Astrocyte of the spinal cord (primary cell): ENCODE measurements around the gene GPX2.

Experiments used
- DNase-seq: peaks from one replicate; pipeline ENCODE4 v3.0.0; 2011; ENCODE audit warnings: low read depth, low spot score
- H3K4me3 ChIP-seq: 2 replicates; pipeline ENCODE4 v1.5.1; 2011; ENCODE audit warnings: low read depth, mild to moderate bottlenecking, low read length, moderate library complexity
- in situ Hi-C: cut with HindIII; loops from 2 replicates; pipeline ENCODE4 v1.10.0; 2017; ENCODE audit warnings: low sequenced_read_pairs
- TF ChIP-seq, protein P1 (sequence below): IDR thresholded peaks from 2 replicates; pipeline ENCODE4 v1.5.1; 2012; ENCODE audit warnings: low read depth, mild to moderate bottlenecking, low read length, inconsistent platforms

The GPX2 gene

DNA sequence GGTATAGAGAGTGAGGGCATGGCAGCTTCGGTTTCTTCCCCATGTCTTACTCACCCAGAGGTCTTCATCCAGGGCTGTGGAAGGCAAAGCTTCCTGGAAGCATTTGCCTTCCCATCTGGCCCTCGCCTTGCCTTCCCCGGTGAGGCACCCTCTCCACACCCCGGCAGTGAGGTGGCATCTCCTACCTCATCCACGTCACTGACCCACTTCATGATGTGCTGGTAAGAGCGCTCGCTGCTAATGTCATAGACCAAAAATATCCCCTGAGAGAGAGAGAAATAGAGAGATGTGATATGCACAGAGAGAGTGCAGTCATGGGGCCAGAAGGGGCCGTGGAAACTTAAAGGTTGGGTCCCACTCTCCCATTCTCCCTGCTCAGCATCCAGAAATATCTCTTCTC lies 8.3 kb upstream of the GPX2 start:
- DNase-seq, result no peak
- in situ Hi-C loops, result no loop called here

DNA sequence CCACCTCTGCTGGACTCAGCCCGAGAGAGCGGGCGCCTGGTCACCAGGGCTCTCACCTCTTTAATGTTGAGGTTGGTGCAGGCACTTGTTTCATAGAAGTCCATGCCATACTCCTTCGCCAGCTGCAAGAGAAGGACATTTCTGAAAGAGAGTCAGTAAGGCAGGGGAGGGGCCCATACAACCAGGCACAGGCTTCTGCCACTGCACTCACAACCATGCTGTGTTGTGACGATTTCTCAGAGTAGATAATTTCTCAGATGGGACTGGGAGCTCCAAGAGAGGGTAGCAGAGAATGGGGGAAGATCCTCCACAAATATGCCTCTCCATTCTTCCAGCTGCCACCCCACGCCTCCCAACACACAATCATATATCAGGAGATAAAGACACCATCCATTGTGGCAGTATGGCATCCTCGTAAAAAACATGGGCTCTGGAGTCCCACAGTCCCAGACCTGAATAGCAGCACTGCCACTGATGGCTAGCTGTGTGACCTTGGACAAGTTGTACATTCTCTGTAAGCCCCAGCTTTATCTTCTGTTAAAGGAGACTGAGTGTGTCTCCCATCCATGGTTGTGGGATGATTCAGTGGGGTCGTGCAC lies 6.2 kb upstream of the GPX2 start:
- H3K4me3 ChIP-seq, result no peak overlapping the region
- in situ Hi-C loops, result no loop called here
- DNase-seq, result no peak
- TF ChIP-seq, protein P1, sequence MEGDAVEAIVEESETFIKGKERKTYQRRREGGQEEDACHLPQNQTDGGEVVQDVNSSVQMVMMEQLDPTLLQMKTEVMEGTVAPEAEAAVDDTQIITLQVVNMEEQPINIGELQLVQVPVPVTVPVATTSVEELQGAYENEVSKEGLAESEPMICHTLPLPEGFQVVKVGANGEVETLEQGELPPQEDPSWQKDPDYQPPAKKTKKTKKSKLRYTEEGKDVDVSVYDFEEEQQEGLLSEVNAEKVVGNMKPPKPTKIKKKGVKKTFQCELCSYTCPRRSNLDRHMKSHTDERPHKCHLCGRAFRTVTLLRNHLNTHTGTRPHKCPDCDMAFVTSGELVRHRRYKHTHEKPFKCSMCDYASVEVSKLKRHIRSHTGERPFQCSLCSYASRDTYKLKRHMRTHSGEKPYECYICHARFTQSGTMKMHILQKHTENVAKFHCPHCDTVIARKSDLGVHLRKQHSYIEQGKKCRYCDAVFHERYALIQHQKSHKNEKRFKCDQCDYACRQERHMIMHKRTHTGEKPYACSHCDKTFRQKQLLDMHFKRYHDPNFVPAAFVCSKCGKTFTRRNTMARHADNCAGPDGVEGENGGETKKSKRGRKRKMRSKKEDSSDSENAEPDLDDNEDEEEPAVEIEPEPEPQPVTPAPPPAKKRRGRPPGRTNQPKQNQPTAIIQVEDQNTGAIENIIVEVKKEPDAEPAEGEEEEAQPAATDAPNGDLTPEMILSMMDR, result no peak

More for the DNA sequence above, 8.3 kb upstream of the GPX2 start:
- TF ChIP-seq, protein P1, result no peak
- no peak overlapping the region for H3K4me3 ChIP-seq

DNA sequence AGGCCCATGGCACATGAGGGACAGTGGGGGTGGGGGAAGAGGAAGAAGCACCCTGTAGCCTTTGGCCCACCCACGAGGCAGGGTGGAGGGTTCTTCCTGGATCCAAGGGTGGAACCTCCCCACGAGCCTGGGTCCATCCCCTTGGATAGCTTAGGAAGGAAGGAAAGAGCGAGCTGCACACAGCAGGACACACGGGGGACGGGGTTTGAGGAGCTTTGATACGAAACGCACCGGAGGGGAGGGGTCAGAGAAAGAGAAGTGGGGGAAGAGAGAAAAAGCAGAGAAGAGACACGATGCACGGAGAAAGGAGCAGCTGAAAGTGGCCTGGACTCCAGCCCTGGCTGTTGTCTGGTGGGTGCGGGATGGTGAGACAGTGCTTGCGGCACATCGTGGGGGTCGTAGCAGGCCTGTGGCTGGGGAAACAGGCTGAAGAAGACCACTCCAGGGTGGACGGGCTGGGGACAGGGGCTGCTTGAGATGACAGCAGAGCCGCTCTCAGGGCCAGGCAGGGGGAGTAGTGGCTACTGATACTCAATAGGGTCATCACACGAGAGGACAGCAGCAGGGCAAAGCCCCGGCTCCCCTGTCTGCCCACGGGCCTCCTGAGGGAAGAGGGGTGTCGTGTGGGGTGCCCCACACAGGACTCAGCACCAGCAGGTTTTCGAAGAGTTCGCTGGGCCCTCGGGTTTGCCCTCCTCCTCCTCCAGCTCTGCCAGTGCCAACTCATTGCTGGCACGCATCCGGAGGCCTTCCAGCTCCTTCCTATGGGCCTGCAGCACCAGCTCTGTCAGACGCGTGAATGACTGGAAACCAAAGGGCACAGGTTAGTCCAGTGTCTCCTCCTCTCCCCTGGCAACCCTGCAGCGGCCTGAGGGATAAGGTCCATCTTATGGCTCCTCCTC lies 5.4 kb upstream of the GPX2 start:
- DNase-seq, result no peak
- in situ Hi-C loops, result no loop called here

DNA sequence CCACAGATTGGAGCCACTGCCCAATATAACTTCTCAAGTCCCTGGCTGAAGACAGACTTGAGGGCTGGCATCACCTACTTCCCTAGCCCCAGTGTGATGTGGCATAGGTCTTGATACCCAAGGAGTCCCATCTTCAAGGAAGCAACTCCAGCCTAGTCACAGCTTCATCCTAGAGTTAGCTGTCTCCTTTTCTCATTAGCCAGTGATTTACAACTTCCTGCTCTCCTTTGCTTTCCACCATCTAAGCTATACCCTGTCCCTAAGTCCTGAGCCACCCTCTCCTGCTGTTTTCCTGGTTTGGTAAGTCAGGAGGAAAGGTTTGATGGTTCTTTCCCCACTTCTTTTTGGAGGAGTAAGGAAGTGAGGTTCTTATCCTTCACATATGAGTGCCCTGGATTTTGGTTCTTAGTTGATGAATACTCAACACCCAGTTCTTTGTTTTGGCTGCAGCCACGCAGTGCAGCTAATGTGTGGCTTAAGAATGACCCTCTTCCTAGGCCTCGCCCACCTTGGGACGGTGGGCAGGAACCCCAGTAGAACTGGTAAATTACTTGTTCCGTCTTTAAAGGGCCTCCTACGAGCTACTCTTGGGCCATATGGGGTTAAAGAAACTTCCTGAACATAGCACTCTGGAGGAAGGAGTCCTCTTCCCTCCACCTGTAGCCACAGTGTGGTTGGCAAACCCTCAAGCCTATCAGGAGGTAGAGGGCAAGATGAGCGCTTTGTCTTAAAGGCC lies 3.9 kb upstream of the GPX2 start:
- TF ChIP-seq, protein P1, result no peak
- DNase-seq, result no peak
- in situ Hi-C loops, result no loop called here
- no peak overlapping the region for H3K4me3 ChIP-seq

More for the DNA sequence above, 5.4 kb upstream of the GPX2 start:
- H3K4me3 ChIP-seq, result no peak overlapping the region
- TF ChIP-seq, protein P1, result no peak

DNA sequence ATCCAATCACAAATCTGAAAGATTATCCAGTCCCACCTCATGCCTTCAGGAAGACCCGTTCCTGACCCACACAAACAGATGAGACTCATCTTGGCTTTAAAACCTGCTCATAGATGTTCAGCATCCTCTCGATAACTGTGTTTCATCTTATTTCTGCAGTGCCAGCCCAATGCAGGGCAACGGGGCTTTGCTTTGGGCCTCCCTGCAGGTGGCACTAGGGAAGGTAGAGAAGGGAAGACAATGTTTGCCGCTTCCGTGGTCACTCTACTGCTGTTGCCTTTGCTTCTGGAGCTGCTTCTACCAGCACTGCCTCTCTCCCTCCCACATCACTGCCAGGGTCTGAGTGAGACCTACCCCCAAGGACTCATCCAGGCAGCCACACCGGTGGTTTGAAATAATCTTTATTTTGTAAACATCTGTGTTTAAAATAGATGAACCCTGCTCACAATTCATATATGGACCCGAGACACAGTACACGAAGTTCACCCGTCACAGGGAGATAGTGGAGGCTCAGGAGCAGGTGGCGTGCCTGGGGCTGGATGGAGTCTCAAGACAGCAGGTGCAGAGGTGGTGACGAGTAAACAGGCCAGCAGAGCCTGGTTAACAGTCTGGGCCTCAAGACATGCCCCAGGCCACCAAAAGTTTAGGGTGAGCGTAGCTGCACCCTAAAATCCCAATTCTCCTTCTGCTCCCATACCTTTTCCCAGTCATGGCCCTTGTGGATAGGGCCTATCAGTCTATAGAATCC lies 3.1 kb upstream of the GPX2 start:
- no peak for DNase-seq
- TF ChIP-seq, protein P1, result no peak
- H3K4me3 ChIP-seq, result no peak overlapping the region
- in situ Hi-C loops, result no loop called here

DNA sequence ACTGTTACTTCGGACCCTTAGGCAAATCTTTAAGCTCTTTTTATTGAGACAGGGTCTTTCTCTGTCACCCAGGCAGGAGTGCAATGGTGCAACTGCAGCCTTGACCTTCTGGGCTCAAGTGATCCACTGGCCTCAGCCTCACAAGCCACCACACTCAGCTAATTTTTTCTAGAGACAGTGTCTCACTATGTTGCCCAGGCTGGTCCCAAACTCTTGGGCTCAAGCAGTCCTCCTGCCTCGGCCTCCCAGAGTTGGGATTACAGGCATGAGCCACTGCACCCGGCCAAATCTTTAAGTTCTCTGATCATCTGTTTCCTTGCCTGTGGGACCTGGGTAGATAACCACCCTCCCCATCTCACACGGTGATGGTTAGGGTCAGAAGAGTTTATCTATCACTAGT lies 2.3 kb upstream of the GPX2 start:
- no peak for DNase-seq
- no peak overlapping the region for H3K4me3 ChIP-seq
- TF ChIP-seq, protein P1, result no peak
- in situ Hi-C loops, result no loop called here
